HepG2 (cell line): Measurements from ENCODE around the gene METTL27. TPM values are rescaled to one million over a fixed set of nuclear protein-coding genes. Genes with fewer than 3 reads are reported as not detected.
A peak's percentile ranks its signal among the peaks of the same experiment; 100 is the strongest.

ENCODE experiments used
- FOSL2 ChIP-seq: sonication (generic); formaldehyde crosslinking; IDR thresholded peaks from 2 replicates; pipeline ENCODE4 v1.4.0; 2020; ENCODE audit warnings: missing genetic modification reagents
- FOXK2 ChIP-seq: fragments of 450-650 bp; IDR thresholded peaks from 2 replicates; pipeline ENCODE4 v1.6.1; 2016
- HDAC2 ChIP-seq: sonication (generic); formaldehyde crosslinking; IDR thresholded peaks from 2 replicates; pipeline ENCODE4 v1.4.0; 2020; ENCODE audit warnings: missing genetic modification reagents
- HMG20B ChIP-seq: conservative IDR thresholded peaks from 2 replicates; pipeline ENCODE4 v1.6.1; 2016; ENCODE audit warnings: missing genetic modification reagents, missing compliant biosample characterization
- IRF2 ChIP-seq: IDR thresholded peaks from 2 replicates; pipeline ENCODE4 v1.6.1; 2018; ENCODE audit warnings: missing genetic modification reagents, missing compliant biosample characterization
- KAT8 ChIP-seq: IDR thresholded peaks from 2 replicates; pipeline ENCODE4 v1.6.1; 2016; ENCODE audit warnings: missing genetic modification reagents, missing compliant biosample characterization
- KDM2A ChIP-seq: sonication (generic); formaldehyde crosslinking; IDR thresholded peaks from 2 replicates; pipeline ENCODE4 v1.4.0; 2020; ENCODE audit warnings: low read depth, missing genetic modification reagents, borderline replicate concordance
- MYC ChIP-seq: sonication (generic); formaldehyde crosslinking; IDR thresholded peaks from 2 replicates; pipeline ENCODE4 v1.9.0; 2021; ENCODE audit warnings: missing genetic modification reagents, borderline replicate concordance
- NPAS2 ChIP-seq: sonication (generic); formaldehyde crosslinking; IDR thresholded peaks from 2 replicates; pipeline ENCODE4 v1.8.0; 2022; ENCODE audit warnings: mild to moderate bottlenecking, missing genetic modification reagents, borderline replicate concordance
- RFX1 ChIP-seq: fragments of 450-650 bp; IDR thresholded peaks from 2 replicates; pipeline ENCODE4 v1.6.1; 2017
- XBP1 ChIP-seq: sonication (generic); formaldehyde crosslinking; IDR thresholded peaks from 2 replicates; pipeline ENCODE4 v1.5.0; 2020; ENCODE audit warnings: missing genetic modification reagents
- ZBTB25 ChIP-seq: IDR thresholded peaks from 2 replicates; pipeline ENCODE4 v1.6.1; 2018; ENCODE audit warnings: missing genetic modification reagents
- ZFP36 ChIP-seq: fragments of 150-350 bp; IDR thresholded peaks from 2 replicates; pipeline ENCODE4 v1.6.1; 2018; ENCODE audit warnings: borderline replicate concordance, low read length, low read depth; ENCODE audit not compliant: partially characterized antibody
- ZNF281 ChIP-seq: sonication (generic); formaldehyde crosslinking; IDR thresholded peaks from 2 replicates; pipeline ENCODE4 v1.4.0; 2020; ENCODE audit warnings: missing genetic modification reagents, borderline replicate concordance
- polyA plus RNA-seq, 8 experiments: library from polyadenylated mRNA; depleted of rRNA in 3 of 8; stranded (reverse) in 7 of 8; unstranded in 1 of 8; fragments of >200 nt; fragmentation: Illumina TruSeq in 4 of 8; extraction: Trizol in 4 of 8; gene quantifications; 2 replicates each; pipeline versions ENCODE4 v1.2.1 to v1.2.3, GENCODE V29; 2011 to 2016; ENCODE audit warnings: low read depth in 4 of 8, missing spikeins in 1 of 8, mixed read lengths in 1 of 8; ENCODE audit not compliant: insufficient read depth in 1 of 8
- total RNA-seq, 5 experiments: library from RNA; depleted of rRNA; stranded (reverse); fragments of >200 nt; fragmentation: Illumina TruSeq; extraction: Trizol; gene quantifications; 2 replicates each; pipeline ENCODE4 v1.2.3, GENCODE V29; 2016; ENCODE audit warnings: low read depth in 1 of 5
- TF ChIP-seq, protein P1 (sequence below): sonication (generic); formaldehyde crosslinking; IDR thresholded peaks from 2 replicates; pipeline ENCODE4 v1.5.1; 2020; ENCODE audit warnings: missing genetic modification reagents, mild to moderate bottlenecking, borderline replicate concordance
- TF ChIP-seq, protein P2 (sequence below): sonication (generic); formaldehyde crosslinking; IDR thresholded peaks from 2 replicates; pipeline ENCODE4 v1.5.0; 2020; ENCODE audit warnings: missing genetic modification reagents
- TF ChIP-seq, protein P3 (sequence below): sonication (generic); formaldehyde crosslinking; IDR thresholded peaks from 2 replicates; pipeline ENCODE4 v1.5.1; 2020; ENCODE audit warnings: mild to moderate bottlenecking, missing genetic modification reagents, borderline replicate concordance

Gene METTL27
- total and polyA plus RNA-seq, 2 of the 13 experiments (the other 11 are each of a cell fraction or from before 2014, with no cell fraction given), result 2.0 to 3.0 TPM

DNA sequence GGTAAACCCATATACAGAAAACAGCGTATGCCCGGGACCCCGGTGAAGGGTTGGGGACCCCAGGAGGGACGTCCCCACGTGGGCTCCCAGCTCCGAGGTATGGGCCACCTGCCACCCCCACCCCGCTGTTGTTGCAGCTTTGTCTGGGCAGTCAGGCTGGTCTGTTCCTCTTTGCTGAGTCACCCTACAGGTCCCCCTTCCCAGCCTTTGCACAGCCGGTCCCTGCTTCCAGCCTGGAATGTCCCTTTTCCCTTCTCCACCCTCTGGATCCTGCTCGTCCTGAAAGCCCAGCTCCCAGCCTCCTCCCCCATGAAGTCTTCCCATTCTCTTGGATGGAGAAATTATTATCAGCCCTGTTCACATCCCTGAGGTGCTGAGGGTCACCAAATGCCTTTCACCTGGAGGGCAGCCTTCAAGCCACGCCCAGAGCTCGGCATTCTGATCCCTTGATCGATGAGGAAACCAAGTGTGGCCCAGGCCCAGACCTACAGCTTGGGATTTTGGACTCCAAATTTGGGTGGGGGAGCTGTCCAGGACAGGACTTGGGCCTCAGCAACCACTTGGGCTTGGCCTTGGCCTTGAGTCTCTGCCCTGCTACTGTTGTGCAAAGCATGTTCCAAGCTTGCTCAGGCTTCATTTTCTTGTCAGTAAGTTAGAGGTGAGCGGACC is 8.9 kb downstream of the METTL27 start (continued):
- TF ChIP-seq, protein P1, sequence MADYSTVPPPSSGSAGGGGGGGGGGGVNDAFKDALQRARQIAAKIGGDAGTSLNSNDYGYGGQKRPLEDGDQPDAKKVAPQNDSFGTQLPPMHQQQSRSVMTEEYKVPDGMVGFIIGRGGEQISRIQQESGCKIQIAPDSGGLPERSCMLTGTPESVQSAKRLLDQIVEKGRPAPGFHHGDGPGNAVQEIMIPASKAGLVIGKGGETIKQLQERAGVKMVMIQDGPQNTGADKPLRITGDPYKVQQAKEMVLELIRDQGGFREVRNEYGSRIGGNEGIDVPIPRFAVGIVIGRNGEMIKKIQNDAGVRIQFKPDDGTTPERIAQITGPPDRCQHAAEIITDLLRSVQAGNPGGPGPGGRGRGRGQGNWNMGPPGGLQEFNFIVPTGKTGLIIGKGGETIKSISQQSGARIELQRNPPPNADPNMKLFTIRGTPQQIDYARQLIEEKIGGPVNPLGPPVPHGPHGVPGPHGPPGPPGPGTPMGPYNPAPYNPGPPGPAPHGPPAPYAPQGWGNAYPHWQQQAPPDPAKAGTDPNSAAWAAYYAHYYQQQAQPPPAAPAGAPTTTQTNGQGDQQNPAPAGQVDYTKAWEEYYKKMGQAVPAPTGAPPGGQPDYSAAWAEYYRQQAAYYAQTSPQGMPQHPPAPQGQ (CRISPR knock-in tag), result no peak
- TF ChIP-seq ZFP36 (no peak), NPAS2 (no peak), FOSL2 (CRISPR knock-in tag) (peak; percentile 57; the same call in 1 of the 2 replicates), HMG20B (CRISPR knock-in tag) (no peak), KDM2A (CRISPR knock-in tag) (peak; percentile 33; the same call in 1 of the 2 replicates), ZBTB25 (CRISPR knock-in tag) (no peak), XBP1 (CRISPR knock-in tag) (no peak), FOXK2 (no peak), ZNF281 (CRISPR knock-in tag) (no peak), HDAC2 (CRISPR knock-in tag) (no peak), MYC (CRISPR knock-in tag) (no peak), IRF2 (CRISPR knock-in tag) (no peak), KAT8 (CRISPR knock-in tag) (peak; percentile 15; the same call in 1 of the 2 replicates), RFX1 (no peak)
- TF ChIP-seq, protein P2, sequence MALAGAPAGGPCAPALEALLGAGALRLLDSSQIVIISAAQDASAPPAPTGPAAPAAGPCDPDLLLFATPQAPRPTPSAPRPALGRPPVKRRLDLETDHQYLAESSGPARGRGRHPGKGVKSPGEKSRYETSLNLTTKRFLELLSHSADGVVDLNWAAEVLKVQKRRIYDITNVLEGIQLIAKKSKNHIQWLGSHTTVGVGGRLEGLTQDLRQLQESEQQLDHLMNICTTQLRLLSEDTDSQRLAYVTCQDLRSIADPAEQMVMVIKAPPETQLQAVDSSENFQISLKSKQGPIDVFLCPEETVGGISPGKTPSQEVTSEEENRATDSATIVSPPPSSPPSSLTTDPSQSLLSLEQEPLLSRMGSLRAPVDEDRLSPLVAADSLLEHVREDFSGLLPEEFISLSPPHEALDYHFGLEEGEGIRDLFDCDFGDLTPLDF, result no peak
- TF ChIP-seq, protein P3, sequence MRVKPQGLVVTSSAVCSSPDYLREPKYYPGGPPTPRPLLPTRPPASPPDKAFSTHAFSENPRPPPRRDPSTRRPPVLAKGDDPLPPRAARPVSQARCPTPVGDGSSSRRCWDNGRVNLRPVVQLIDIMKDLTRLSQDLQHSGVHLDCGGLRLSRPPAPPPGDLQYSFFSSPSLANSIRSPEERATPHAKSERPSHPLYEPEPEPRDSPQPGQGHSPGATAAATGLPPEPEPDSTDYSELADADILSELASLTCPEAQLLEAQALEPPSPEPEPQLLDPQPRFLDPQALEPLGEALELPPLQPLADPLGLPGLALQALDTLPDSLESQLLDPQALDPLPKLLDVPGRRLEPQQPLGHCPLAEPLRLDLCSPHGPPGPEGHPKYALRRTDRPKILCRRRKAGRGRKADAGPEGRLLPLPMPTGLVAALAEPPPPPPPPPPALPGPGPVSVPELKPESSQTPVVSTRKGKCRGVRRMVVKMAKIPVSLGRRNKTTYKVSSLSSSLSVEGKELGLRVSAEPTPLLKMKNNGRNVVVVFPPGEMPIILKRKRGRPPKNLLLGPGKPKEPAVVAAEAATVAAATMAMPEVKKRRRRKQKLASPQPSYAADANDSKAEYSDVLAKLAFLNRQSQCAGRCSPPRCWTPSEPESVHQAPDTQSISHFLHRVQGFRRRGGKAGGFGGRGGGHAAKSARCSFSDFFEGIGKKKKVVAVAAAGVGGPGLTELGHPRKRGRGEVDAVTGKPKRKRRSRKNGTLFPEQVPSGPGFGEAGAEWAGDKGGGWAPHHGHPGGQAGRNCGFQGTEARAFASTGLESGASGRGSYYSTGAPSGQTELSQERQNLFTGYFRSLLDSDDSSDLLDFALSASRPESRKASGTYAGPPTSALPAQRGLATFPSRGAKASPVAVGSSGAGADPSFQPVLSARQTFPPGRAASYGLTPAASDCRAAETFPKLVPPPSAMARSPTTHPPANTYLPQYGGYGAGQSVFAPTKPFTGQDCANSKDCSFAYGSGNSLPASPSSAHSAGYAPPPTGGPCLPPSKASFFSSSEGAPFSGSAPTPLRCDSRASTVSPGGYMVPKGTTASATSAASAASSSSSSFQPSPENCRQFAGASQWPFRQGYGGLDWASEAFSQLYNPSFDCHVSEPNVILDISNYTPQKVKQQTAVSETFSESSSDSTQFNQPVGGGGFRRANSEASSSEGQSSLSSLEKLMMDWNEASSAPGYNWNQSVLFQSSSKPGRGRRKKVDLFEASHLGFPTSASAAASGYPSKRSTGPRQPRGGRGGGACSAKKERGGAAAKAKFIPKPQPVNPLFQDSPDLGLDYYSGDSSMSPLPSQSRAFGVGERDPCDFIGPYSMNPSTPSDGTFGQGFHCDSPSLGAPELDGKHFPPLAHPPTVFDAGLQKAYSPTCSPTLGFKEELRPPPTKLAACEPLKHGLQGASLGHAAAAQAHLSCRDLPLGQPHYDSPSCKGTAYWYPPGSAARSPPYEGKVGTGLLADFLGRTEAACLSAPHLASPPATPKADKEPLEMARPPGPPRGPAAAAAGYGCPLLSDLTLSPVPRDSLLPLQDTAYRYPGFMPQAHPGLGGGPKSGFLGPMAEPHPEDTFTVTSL, result no peak
